HG02981 (cell line): Measurements from ENCODE around the gene SLC22A23.

ENCODE experiments used
- ATAC-seq: cut with Tn5 transposase; IDR thresholded peaks from one replicate; pipeline ENCODE4 v1.9.1; 2021; ENCODE audit warnings: mild to moderate bottlenecking, moderate library complexity; ENCODE audit not compliant: unreplicated experiment

The SLC22A23 gene

GRCh38 chr6:3444276-3445088 is 12.4 kb downstream of the SLC22A23 start:
- ATAC-seq = no peak

DNA sequence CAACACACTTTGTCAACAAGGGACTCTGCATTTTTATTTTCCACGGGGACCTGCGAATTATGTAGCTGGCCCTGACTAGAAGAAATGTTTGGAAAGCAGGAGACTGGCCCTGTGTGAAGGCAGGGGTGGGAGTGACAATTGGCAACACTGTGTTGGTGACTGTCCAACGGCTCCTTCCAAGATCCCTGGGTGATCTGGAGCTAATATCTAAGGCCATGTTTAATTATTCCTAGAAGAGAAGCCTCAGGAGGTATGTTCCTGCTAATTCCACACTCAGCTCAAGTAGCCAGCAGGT is 13.7 kb downstream of the SLC22A23 start:
- no peak for ATAC-seq

GRCh38 chr6:3442431-3443220 is 14.2 kb downstream of the SLC22A23 start:
- ATAC-seq = no peak

GRCh38 chr6:3440911-3441310 is 15.9 kb downstream of the SLC22A23 start:
- no peak for ATAC-seq

DNA sequence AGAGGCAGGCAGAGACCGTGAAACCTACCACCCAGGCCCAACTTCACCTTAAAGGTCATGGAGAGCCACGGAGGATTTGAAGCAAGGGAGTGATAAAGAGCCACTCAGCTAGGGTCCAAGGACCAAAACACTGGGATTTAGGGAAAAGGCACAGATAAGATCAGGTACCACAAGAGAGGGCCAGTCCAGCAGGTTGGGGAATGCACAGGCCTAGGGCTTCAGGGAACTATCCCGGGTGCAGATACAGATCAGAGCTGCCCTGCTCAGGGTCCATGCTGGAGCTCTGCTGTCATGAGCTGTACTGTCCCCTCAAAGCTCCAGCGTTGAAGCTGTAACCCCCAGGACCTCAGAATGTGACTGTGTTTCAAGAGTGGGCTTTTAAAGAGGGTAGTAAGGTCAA is 16.9 kb downstream of the SLC22A23 start:
- ATAC-seq = no peak

GRCh38 chr6:3438190-3439167 is 18.4 kb downstream of the SLC22A23 start:
- ATAC-seq = no peak

DNA sequence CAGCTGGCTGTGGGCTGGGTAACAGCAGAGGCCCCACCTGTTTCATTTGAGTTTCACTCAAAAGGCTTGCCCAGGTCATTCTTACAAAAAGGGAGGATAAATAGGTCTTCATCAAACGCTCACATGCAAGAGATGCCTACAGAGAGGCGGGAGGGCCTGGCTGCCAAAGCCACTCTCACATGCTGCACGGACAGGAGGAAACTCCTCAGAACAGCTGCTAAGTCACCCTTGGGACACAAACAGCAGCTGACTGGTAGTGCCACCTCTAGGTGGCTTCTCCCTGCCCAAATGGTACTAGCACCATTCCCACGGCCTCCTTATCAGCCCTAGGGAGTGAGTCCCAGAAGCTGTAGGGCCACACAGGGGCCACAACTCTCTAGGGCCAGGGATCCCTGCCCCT is 23.8 kb downstream of the SLC22A23 start:
- ATAC-seq = no peak

- ATAC-seq = no peak
Measured at GRCh38 chr6:3432416-3432815, 24.4 kb downstream of the SLC22A23 start.

- no peak for ATAC-seq
Measured at GRCh38 chr6:3431994-3432393, 24.9 kb downstream of the SLC22A23 start.

DNA sequence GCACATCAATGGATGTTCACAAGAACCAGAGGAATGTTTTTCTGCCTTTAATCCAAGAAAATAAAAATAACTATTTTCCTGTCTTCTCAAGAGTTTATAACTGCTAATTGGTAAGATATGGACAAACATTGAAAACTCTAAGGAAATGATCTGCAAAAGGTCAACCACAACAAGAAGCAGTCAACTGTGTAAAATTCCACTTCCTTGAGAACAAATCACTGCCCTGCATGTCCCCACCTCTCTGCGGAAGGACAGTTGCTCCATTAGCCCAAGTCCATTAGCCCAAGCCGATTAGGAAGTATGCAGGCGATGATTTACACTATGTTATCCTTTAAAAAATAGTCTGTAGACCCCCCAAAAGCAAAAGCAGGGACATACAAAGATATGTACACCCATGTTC is 27.6 kb downstream of the SLC22A23 start:
- ATAC-seq = no peak

- ATAC-seq = no peak
Measured at GRCh38 chr6:3428700-3429099, 28.1 kb downstream of the SLC22A23 start.

DNA sequence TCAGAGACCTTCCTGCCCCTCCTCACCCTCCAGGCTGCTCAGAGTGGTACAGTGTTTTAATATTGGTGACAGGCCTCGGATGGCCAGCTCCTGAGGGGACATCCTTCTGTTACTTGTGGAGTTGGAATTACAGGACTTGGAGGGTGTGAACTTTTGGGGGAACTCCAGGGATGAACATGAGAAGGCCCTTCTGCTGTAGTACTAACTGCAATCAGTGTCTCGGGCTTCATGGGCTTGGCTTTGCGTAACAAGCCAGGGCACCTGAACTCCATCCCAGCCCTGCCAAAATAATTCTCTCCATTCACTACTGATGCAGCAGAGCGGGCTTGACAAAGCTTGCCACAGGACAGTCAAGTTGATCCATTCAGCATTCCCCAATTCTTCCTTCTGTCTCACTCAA is 28.6 kb downstream of the SLC22A23 start:
- no peak for ATAC-seq

DNA sequence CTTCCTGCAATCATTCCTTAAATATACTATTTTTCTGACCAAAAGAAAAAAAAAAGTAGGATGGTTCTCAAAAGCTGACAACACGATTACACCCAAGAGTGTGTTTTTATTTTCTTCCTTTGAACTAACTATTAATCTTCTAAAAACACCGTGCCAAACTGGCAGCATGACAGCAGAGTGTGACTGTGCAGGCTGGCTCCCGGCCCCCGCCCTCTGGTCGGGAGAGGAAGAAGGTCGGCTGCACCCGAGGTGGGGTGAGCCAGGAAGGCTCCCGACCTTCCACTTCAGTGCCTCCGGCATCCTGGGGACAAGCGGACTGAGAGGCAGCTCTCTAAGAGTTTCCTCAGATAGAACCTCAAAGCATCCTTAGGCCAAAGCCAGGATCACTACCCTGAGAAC is 29.2 kb downstream of the SLC22A23 start:
- ATAC-seq = no peak

DNA sequence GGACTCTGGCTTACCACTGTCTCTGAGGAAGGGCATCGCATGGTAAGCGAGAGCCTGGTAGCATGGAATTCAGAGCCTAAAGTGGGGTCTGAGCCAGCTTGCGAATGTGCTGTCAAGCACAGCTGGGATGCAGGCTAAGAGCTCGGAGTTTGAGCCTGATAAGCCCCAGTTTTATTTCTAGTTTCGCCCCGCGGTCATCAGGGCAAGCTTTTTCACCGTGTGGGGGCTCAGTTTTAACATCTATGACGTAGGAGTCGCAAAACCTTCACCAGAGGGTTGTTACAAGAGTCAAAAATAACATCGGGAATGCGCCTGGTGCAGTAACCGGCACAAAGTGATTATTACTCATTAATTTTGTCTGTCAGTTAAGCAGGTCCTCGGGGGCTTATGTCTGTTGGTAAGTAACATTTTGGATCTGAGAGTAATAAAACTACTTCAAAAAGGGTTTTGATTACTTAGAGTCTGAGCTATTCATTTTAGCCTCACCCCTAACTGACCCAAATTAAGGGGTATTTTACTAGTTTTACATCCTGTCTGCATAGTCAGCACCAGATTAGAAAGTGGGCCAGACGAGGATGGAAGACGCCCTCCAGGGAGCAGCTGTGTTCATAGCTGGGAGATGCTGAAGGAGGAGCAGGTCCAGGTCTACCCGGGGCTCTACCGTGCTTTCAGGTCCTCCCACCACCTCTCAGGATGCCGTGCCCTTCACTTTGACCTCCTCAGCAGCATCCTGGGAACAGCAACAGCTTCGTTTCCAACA is 29.7 kb downstream of the SLC22A23 start:
- ATAC-seq = no peak

DNA sequence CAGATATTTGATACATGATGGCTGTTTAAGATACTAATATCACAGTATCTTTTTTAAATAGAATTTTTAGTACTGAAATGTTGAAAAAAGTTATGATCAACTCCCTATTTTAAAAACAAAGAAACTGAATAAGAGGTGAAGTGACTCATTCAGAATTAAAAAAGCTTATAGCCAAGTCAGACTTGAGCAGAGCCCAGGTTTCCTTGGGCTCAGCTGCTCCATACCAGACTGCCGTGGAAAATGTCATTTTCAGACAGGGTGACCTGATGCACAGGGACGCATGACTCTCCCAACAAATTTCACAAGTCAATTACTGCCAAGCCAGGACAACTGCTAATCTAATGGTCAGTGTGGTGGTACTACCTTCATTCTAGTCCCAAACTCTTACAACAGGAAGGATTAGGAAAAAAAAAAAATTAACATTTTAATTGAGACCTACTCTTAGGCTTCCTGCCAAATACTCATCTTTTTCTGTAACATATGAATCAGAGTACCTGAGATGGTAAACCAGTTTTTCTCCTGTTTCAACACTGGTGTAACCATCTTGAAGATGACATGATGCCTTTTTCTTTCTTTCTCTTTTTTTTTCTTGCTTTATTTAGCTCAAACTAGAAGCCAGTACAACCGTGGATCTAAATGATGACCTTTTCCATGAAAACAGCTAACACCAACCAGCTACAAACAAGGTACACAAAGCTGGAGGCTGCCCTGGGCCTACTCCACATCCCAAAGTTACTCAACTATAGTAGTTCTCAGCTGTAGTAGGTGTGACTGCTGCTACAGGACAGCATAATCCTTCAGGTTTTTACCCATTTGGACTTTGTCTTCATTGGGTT is 30.5 kb downstream of the SLC22A23 start:
- ATAC-seq = no peak

GRCh38 chr6:3425574-3425973 is 31.3 kb downstream of the SLC22A23 start:
- ATAC-seq = no peak

DNA sequence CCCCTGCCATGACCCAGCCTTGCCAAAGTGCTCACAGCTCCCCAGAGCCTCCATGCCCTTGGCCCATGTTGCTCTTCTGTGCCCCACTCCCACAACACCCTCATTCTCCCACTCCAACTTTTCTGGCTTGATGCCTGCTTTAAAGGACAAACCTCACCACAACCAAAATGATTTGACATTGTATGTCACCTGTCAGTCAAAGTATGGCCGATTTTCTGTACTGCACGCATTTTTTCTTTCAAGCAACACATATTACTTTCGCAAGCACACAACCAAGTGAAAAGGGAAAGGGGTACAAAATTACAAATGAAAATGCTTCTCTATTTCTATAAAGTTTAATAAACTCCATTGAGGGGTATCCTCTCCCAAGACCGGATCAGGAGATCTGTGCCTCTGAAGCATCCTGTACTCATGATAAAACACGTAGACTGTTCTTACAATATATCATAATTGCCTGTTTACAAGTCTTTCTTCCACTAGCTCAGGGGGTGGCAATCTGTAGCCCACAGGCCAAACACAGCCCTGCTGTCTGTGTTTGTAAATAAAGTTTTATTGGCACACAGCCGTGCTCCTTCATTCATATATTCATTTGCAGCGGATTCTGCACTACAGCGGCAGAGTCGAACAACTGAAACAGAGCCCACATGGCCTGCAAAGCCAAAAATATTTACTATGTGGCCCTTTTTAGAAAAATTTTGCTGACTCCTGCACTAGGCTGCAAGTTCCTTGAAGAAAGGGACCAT is 32.5 kb downstream of the SLC22A23 start:
- ATAC-seq = no peak

DNA sequence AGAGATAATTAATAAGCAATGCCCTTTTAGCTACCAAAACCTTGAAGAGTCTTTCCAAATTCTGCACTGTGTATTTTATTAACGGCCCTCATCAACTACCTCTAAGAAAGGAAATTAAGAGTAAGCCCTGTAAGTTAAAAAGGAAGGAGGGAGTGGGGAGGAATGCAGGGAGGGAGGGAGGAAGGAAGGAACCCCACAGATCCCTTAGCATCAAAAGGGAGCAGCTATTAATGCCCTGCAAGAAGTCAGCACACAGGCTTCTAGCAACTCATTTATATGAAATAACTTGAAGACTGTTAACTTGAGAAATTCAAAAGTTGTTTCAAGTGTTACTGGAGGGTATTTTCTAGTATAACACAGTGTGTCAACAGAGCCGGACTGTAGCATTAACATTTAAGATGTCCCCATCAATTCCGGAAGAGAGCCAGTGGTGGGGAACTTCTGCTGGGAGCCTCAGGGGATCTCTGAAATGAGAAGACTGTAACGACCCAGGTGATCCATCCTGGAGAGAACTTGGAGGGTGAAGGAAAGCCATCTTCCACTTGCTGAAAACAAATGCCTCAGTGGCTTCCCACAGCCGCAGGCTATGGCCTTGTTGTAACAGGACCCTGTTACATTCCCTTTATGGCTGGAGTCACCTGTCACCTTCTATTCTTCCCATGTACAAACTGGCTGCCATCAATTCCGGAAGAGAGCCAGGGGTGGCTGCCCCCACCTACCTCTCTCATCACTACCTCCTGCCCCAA is 33.2 kb downstream of the SLC22A23 start:
- no peak for ATAC-seq
